ENCODE data around the gene VWA5B1. TPM values are rescaled to one million over a fixed set of nuclear protein-coding genes. Genes with fewer than 3 reads are reported as not detected.

Gene VWA5B1
- total and polyA plus RNA-seq, 2 of the 8 experiments (the other 6 are each of a cell fraction or from before 2014, with no cell fraction given) = 0.54 to 2.3 TPM

DNA sequence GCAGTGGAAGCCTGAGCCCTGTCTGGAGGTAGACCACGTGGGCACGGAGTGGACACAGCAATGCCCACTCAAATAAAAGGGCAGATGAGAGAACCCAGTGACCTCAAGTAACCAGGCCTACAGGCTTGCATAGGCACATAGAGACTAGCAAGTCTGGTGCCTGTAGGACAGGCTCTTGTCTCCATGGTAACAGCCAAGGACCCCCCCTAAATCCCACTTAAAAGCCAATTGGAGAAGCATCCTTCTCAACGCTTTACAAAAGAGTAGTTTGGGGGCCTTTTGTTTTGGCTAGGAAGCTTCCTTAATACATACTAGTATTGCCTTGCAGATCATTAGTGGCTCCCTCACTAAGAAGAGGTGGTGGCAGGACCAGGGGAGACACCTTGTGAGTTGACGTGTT is 63.9 kb downstream of the VWA5B1 start (continued):
- TF ChIP-seq E2F6 (IDR thresholded peaks at IDR 0.05) (no peak), SIX5 (IDR thresholded peaks at IDR 0.05; ENCODE audit: low read depth, low read length) (no peak), BRCA1 (IDR thresholded peaks at IDR 0.05; ENCODE audit: low read depth, low read length) (no peak)

All from H1 (cell line).